Natural killer cell (primary cell): ENCODE data around the gene MICAL2. TPM values are rescaled to one million over a fixed set of nuclear protein-coding genes. Genes with fewer than 3 reads are reported as not detected.

ENCODE experiments used
- ATAC-seq, 3 donors: fragments of 150-1000 bp in 2 of 3; fragments of 200-7000 bp in 1 of 3; cut with Tn5 transposase; 1 replicate in 1 of 3; 2 replicates in 2 of 3; pipeline ENCODE4 v1.10.0; 2021; ENCODE audit warnings: mild to moderate bottlenecking in 2 of 3, moderate library complexity in 2 of 3
- DNase-seq, 2 donors: peaks; one replicate each; pipeline versions ENCODE4 v3.0.0 to v3.0.0-alpha.2; 2013 to 2021; ENCODE audit warnings: mixed read lengths in 1 of 2
- H3K27ac ChIP-seq: one replicate; pipeline ENCODE4 v1.5.1; 2013; ENCODE audit warnings: mild to moderate bottlenecking, low read length
- H3K27me3 ChIP-seq: one replicate; pipeline ENCODE4 v1.6.1; 2013; ENCODE audit warnings: low read length; ENCODE audit not compliant: control insufficient read depth, insufficient read depth
- H3K36me3 ChIP-seq: one replicate; pipeline ENCODE4 v1.6.1; 2013; ENCODE audit warnings: low read length; ENCODE audit not compliant: control insufficient read depth, insufficient read depth
- H3K4me1 ChIP-seq: one replicate; pipeline ENCODE4 v1.6.1; 2013; ENCODE audit warnings: low read length; ENCODE audit not compliant: control insufficient read depth, insufficient read depth
- H3K4me3 ChIP-seq: one replicate; pipeline ENCODE4 v1.5.1; 2013; ENCODE audit warnings: low read length
- H3K9me3 ChIP-seq: one replicate; pipeline ENCODE4 v1.6.1; 2013; ENCODE audit warnings: low read length; ENCODE audit not compliant: control insufficient read depth, insufficient read depth
- H3K27ac Mint-ChIP-seq, 2 donors: one replicate each; pipeline ENCODE4 v1.8.0; 2022; ENCODE audit warnings: mild to moderate bottlenecking in 2 of 2, mixed read lengths in 2 of 2, moderate library complexity in 1 of 2
- H3K27me3 Mint-ChIP-seq, 2 donors: one replicate each; pipeline ENCODE4 v1.8.0; 2022; ENCODE audit warnings: low read depth in 2 of 2, mixed read lengths in 2 of 2
- H3K36me3 Mint-ChIP-seq: one replicate; pipeline ENCODE4 v1.8.0; 2022; ENCODE audit warnings: mixed read lengths
- H3K4me1 Mint-ChIP-seq, 2 donors: one replicate each; pipeline ENCODE4 v1.8.0; 2022; ENCODE audit warnings: mixed read lengths in 2 of 2
- H3K4me3 Mint-ChIP-seq: one replicate; pipeline ENCODE4 v1.8.0; 2022; ENCODE audit warnings: mild to moderate bottlenecking, moderate library complexity, mixed read lengths
- H3K9me3 Mint-ChIP-seq, 2 donors: one replicate each; pipeline ENCODE4 v1.8.0; 2022; ENCODE audit warnings: mixed read lengths in 2 of 2
- WGBS: methylation state at CpG from one replicate; pipeline ENCODE4 v1.1.7; 2013; ENCODE audit warnings: missing lambda C conversion rate; ENCODE audit not compliant: insufficient coverage; 5-methylcytosine and 5-hydroxymethylcytosine counted together
- intact Hi-C: fragments of 100-400 bp; cut with micrococcal nuclease; formaldehyde crosslinking; loops from one replicate; pipeline ENCODE4 v1.14.2; 2022
- total RNA-seq, 4 donors: library from RNA; stranded (reverse); fragments of 120-200 nt in 1 of 4; gene quantifications; one replicate each; pipeline versions ENCODE4 v1.2.3 to v1.2.4, GENCODE V29; 2013 to 2022
- TF ChIP-seq, protein P1 (sequence below): fragments of 200-600 bp; IDR thresholded peaks from one replicate; pipeline ENCODE4 v1.8.0; 2022; ENCODE audit warnings: antibody characterized with exemption

MICAL2 gene
- total RNA-seq, 3 donors from 2014 or later (not counting 1 experiment from before 2014, with no cell fraction given) = 54.6 to 68.6 (median 57.4) TPM

- no peaks in the 10 kb centered on the region for H3K27me3 ChIP-seq
- H3K9me3 Mint-ChIP-seq = no peaks in the 10 kb centered on the region
- 88% methylated on average over 11 of the region's 15 CpGs for WGBS
- H3K4me1 Mint-ChIP-seq = no peaks in the 10 kb centered on the region
- H3K4me3 Mint-ChIP-seq = no peak overlapping the region
- H3K27ac ChIP-seq = no peak overlapping the region
- TF ChIP-seq, protein P1, sequence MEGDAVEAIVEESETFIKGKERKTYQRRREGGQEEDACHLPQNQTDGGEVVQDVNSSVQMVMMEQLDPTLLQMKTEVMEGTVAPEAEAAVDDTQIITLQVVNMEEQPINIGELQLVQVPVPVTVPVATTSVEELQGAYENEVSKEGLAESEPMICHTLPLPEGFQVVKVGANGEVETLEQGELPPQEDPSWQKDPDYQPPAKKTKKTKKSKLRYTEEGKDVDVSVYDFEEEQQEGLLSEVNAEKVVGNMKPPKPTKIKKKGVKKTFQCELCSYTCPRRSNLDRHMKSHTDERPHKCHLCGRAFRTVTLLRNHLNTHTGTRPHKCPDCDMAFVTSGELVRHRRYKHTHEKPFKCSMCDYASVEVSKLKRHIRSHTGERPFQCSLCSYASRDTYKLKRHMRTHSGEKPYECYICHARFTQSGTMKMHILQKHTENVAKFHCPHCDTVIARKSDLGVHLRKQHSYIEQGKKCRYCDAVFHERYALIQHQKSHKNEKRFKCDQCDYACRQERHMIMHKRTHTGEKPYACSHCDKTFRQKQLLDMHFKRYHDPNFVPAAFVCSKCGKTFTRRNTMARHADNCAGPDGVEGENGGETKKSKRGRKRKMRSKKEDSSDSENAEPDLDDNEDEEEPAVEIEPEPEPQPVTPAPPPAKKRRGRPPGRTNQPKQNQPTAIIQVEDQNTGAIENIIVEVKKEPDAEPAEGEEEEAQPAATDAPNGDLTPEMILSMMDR = no peak
- no peaks in the 10 kb centered on the region for H3K36me3 ChIP-seq
- intact Hi-C loops = no loop called here
- H3K4me3 ChIP-seq = no peak overlapping the region
- peak overlapping the region in 1 of 2 donors; percentile 7 for H3K27ac Mint-ChIP-seq
- H3K36me3 Mint-ChIP-seq = no peaks in the 10 kb centered on the region
- ATAC-seq (no peak), DNase-seq (no peak)
- no peaks in the 10 kb centered on the region for H3K27me3 Mint-ChIP-seq
- H3K9me3 ChIP-seq = no peaks in the 10 kb centered on the region
- H3K4me1 ChIP-seq = no peaks in the 10 kb centered on the region
These were observed 162.6 kb downstream of the MICAL2 start for GRCh38 chr11:12272821-12273617.

- intact Hi-C loops = no loop called here
These were observed 163.2 kb downstream of the MICAL2 start for GRCh38 chr11:12273618-12273995.

DNA sequence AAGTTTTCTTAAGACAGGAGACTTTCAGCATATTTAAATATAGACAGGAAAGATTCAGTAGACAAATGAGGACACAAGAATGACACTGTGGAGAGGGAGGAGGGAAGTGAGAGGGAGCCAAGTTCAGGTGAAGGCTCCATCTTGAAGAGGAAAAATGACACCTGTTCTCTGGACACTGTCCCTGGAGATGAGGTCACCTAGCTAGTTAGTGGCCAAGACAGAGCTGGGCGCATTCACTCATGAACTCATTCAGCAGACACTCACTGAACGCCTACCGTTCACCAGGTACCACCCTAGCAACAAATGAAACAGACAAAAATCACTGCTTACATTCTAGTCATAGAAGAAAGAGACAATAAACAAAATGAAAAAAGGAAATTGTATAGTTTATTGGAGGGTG is 163.7 kb downstream of the MICAL2 start:
- no peaks in the 10 kb centered on the region for H3K36me3 Mint-ChIP-seq
- H3K27ac Mint-ChIP-seq = peak overlapping the region in 1 of 2 donors; percentile 7
- no peaks in the 10 kb centered on the region for H3K27me3 ChIP-seq
- DNase-seq = no peak
- no peak overlapping the region for H3K27ac ChIP-seq
- no peaks in the 10 kb centered on the region for H3K4me1 ChIP-seq
- H3K4me3 ChIP-seq = no peak overlapping the region
- ATAC-seq = no peak
- no peaks in the 10 kb centered on the region for H3K36me3 ChIP-seq
- H3K9me3 ChIP-seq = no peaks in the 10 kb centered on the region
- WGBS = 86% methylated on average over 1 of the region's 3 CpGs
- H3K27me3 Mint-ChIP-seq = no peaks in the 10 kb centered on the region
- TF ChIP-seq, protein P1 = no peak
- intact Hi-C loops = no loop called here
- no peak overlapping the region for H3K4me3 Mint-ChIP-seq
- H3K9me3 Mint-ChIP-seq = no peaks in the 10 kb centered on the region
- H3K4me1 Mint-ChIP-seq = no peaks in the 10 kb centered on the region

More at GRCh38 chr11:12273618-12273995, 163.2 kb downstream of the MICAL2 start:
- no peak overlapping the region for H3K4me3 Mint-ChIP-seq
- ATAC-seq (no peak), DNase-seq (no peak)
- TF ChIP-seq, protein P1 = no peak
- 93% methylated on average over 2 of the region's 2 CpGs for WGBS
- Histone ChIP-seq H3K4me3 (no peak overlapping the region), H3K27me3 (no peaks in the 10 kb centered on the region), H3K9me3 (no peaks in the 10 kb centered on the region), H3K4me1 (no peaks in the 10 kb centered on the region), H3K27ac (no peak overlapping the region), H3K36me3 (no peaks in the 10 kb centered on the region)
- H3K27me3 Mint-ChIP-seq = no peaks in the 10 kb centered on the region
- H3K27ac Mint-ChIP-seq = peak overlapping the region in 1 of 2 donors; percentile 7
- H3K36me3 Mint-ChIP-seq = no peaks in the 10 kb centered on the region
- H3K9me3 Mint-ChIP-seq = no peaks in the 10 kb centered on the region
- H3K4me1 Mint-ChIP-seq = no peaks in the 10 kb centered on the region
